Testis (tissue), 3 donors: Measurements from ENCODE around the gene USP49. TPM values are rescaled to one million over a fixed set of nuclear protein-coding genes. Genes with fewer than 3 reads are reported as not detected.

Experiments
- DNase-seq: peaks from one replicate; pipeline ENCODE4 v3.0.0-alpha.2; 2019
- H3K27ac ChIP-seq, 2 donors: fragments of 200-600 bp; sonication (generic); one replicate each; pipeline ENCODE4 v1.5.1; 2019
- H3K27me3 ChIP-seq: fragments of 200-600 bp; sonication (generic); one replicate; pipeline ENCODE4 v1.5.1; 2019
- H3K36me3 ChIP-seq: fragments of 200-600 bp; sonication (generic); one replicate; pipeline ENCODE4 v1.5.1; 2017; ENCODE audit warnings: low read depth; ENCODE audit errors: missing control alignments
- H3K4me1 ChIP-seq: fragments of 200-600 bp; sonication (generic); one replicate; pipeline ENCODE4 v1.5.1; 2019
- H3K4me3 ChIP-seq, 2 donors: fragments of 200-600 bp; sonication (generic); one replicate each; pipeline ENCODE4 v1.5.1; 2017 to 2019
- H3K9me3 ChIP-seq: fragments of 200-600 bp; sonication (generic); one replicate; pipeline ENCODE4 v1.5.1; 2017
- POLR2A ChIP-seq: fragments of 450-650 bp; IDR thresholded peaks from one replicate; pipeline ENCODE4 v1.6.1; 2017; ENCODE audit warnings: antibody characterized with exemption, mild to moderate bottlenecking, moderate library complexity
- WGBS, 2 donors: methylation state at CpG; one replicate each; pipeline ENCODE4 v1.1.5; 2018; 5-methylcytosine and 5-hydroxymethylcytosine counted together
- intact Hi-C: fragments of 100-400 bp; cut with DNase I; formaldehyde crosslinking; loops from one replicate; pipeline ENCODE4 v1.15.1; 2023; ENCODE audit warnings: low total_unique reads
- polyA plus RNA-seq: library from polyadenylated mRNA; stranded (reverse); fragments of 350-450 nt; fragmentation: Illumina TruSeq; extraction: RNeasy Lipid Tissue Mini Kit (QIAGEN cat#74804); gene quantifications from one replicate; pipeline ENCODE4 v1.2.3, GENCODE V29; 2014; ENCODE audit warnings: low read depth, low replicate concordance; ENCODE audit not compliant: insufficient read depth
- total RNA-seq, 2 donors: library from RNA; depleted of rRNA; stranded (reverse); fragments of >200 nt; gene quantifications; one replicate each; pipeline ENCODE4 v1.2.3, GENCODE V29; 2016
- TF ChIP-seq, protein P1 (sequence below), 3 experiments: fragments of 450-650 bp in 2 of 3; fragments of 200-600 bp in 1 of 3; sonication (generic) in 1 of 3; IDR thresholded peaks; one replicate each; pipeline ENCODE4 v1.5.1; 2016 to 2019; ENCODE audit warnings: antibody characterized with exemption in 3 of 3, mild to moderate bottlenecking in 2 of 3, moderate library complexity in 1 of 3

The USP49 gene
- total and polyA plus RNA-seq, 3 donors from 2014 or later: 9.3 to 26.3 (median 19.7) TPM

DNA sequence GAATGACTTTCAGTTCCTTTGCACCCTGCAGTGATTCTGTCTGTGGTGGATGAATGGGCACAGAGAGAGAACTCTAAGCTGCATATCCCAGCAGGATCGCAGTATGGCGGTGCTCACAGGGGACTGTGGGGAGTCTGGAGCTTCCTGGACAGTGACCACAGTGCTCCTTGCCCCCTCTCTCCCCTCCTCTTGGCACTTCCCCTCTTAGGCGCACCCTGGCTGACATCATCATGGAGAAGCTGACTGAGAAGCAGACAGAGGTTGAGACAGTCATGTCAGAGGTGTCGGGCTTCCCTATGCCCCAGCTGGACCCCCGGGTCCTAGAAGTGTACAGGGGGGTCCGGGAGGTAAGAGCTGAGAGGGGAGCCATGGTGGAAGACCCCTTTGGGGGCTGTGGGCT is 34.7 kb upstream of the USP49 start:
- Histone ChIP-seq H3K4me1 (no peaks in the 10 kb centered on the region), H3K27ac (no peak overlapping the region), H3K9me3 (no peaks in the 10 kb centered on the region), H3K27me3 (no peaks in the 10 kb centered on the region), H3K4me3 (no peak overlapping the region), H3K36me3 (no peaks in the 10 kb centered on the region)
- no peak for TF ChIP-seq POLR2A
- TF ChIP-seq, protein P1, sequence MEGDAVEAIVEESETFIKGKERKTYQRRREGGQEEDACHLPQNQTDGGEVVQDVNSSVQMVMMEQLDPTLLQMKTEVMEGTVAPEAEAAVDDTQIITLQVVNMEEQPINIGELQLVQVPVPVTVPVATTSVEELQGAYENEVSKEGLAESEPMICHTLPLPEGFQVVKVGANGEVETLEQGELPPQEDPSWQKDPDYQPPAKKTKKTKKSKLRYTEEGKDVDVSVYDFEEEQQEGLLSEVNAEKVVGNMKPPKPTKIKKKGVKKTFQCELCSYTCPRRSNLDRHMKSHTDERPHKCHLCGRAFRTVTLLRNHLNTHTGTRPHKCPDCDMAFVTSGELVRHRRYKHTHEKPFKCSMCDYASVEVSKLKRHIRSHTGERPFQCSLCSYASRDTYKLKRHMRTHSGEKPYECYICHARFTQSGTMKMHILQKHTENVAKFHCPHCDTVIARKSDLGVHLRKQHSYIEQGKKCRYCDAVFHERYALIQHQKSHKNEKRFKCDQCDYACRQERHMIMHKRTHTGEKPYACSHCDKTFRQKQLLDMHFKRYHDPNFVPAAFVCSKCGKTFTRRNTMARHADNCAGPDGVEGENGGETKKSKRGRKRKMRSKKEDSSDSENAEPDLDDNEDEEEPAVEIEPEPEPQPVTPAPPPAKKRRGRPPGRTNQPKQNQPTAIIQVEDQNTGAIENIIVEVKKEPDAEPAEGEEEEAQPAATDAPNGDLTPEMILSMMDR (IDR thresholded peaks at IDR 0.05): no peak
- DNase-seq: no peak
- intact Hi-C loops: no loop called here
- 85 to 100% methylated on average over 3 to 6 of the region's 6 CpGs for WGBS, 2 donors

DNA sequence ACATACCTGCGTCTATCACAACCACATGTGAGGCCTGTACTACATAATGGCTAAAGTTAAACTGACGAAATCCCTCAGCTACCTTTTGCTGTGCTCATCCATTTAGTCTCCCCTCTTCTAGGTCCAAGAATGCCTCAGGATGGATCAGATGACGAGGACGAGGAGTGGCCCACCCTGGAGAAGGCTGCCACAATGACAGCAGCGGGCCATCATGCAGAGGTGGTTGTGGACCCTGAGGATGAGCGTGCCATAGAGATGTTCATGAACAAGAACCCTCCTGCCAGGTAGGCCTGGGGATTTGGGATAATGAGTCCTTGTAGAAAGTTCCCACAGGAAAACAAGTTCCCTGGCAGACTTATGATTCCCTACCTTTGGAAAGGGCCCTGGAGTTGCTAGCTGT is 32.1 kb upstream of the USP49 start:
- no peaks in the 10 kb centered on the region for H3K36me3 ChIP-seq
- no peak overlapping the region for H3K27ac ChIP-seq
- WGBS, 2 donors: 93 to 96% methylated on average over 6 of the region's 6 CpGs
- intact Hi-C loops: no loop called here
- no peak for DNase-seq
- no peak for TF ChIP-seq POLR2A
- TF ChIP-seq, protein P1 (IDR thresholded peaks at IDR 0.05): no peak
- no peaks in the 10 kb centered on the region for H3K9me3 ChIP-seq
- peaks cover 8% of the 10 kb centered on the region for H3K4me1 ChIP-seq
- no peak overlapping the region for H3K4me3 ChIP-seq
- H3K27me3 ChIP-seq: no peaks in the 10 kb centered on the region

DNA sequence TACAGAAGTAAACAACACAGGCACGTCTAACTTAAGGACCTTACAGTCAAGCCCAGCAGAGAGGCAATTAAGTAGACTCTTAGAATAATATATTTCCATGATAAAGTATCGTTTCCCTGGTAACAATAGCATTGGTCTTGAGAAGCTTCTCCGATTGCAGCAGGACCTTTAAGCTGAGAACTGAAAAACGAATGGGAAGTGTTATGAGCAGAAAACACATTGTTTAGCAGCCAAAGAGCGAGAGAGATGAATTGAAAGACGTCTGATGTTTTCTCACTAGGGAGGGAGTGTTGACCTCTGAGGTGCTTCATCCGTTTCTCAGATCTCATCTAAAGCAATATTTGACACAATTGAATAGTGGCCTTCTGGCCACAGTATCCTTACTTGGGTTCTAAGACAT is 27.0 kb upstream of the USP49 start:
- Histone ChIP-seq H3K4me3 (peak overlapping the region; percentile 66 to 83), H3K4me1 (peaks cover 24% of the 10 kb centered on the region), H3K27ac (peak overlapping the region in 1 of 2 donors; percentile 96), H3K27me3 (no peaks in the 10 kb centered on the region), H3K9me3 (no peaks in the 10 kb centered on the region), H3K36me3 (no peaks in the 10 kb centered on the region)
- intact Hi-C loops: loop anchor here (5.0 kb wide), 1 partner anchor 135 kb away; the partner anchor contains the start of gene TOMM6
- TF ChIP-seq POLR2A: no peak
- TF ChIP-seq, protein P1 (IDR thresholded peaks at IDR 0.05): no peak
- WGBS, 2 donors: 3 to 5% methylated on average over 7 of the region's 7 CpGs
- DNase-seq: no peak

DNA sequence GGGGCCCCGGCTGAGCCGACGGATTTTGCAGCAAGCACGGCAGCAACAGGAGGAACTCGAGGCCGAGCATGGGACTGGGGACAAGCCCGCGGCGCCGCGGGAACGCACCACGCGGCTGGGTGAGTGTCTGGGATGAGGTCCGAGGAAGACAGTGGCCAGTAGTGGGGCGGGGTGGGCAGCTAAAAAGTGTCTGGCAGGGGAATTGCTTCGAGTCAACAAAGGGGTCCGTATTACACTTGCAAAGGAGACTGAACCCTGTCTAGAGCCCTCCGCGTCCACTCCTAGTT is 26.5 kb upstream of the USP49 start:
- peaks cover 24% of the 10 kb centered on the region for H3K4me1 ChIP-seq
- H3K36me3 ChIP-seq: no peaks in the 10 kb centered on the region
- H3K4me3 ChIP-seq: peak overlapping the region; percentile 66 to 83
- DNase-seq: no peak
- H3K27me3 ChIP-seq: no peaks in the 10 kb centered on the region
- 0% methylated on average over 20 of the region's 20 CpGs for WGBS, 2 donors
- TF ChIP-seq, protein P1 (IDR thresholded peaks at IDR 0.05): no peak
- no peak for TF ChIP-seq POLR2A
- intact Hi-C loops: loop anchor here (5.0 kb wide), 1 partner anchor 134 kb away; the partner anchor contains the start of gene TOMM6
- no peaks in the 10 kb centered on the region for H3K9me3 ChIP-seq
- peak overlapping the region; percentile 95 to 96 for H3K27ac ChIP-seq

DNA sequence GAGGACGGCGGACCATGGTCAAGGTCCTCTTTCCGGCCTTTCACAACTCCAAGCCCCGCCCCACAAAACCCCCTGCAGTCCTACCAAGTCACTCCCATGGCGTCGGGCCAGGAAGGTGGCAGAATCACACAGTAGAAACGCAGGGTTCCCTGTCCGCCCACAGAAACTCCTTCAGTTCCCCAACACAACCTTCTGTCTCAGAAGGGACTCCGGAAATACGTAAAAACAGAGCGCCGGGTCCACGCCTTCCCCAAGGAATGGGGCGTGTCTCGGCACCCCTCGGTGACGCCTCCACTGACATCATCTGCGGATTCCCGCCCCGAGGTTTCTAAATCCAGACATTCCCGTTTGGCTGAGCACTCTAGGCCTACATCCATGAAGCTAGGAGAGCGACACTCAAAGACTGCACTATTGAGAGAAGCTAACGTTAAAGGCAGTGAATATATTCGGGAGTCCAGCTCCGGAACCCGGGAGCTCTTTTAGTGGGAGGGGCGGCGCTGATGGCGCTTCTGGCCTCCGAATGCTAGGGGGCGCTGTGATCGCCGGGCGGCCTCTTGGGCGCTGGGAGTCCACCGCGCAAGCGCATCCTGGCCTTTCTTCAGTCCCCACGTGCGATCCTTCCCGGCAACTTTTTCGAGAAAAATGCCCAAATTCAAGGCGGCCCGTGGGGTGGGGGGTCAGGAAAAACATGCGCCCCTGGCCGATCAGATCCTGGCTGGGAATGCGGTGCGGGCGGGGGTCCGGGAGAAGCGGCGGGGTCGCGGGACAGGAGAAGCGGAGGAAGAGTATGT is 25.9 kb upstream of the USP49 start, which contains the start of the genes BYSL and MED20:
TSS of gene BYSL (plus strand) at position 579 of the 791 bp plus-strand sequence. CDS start at position 643, 64 bp downstream.
TSS of gene MED20 (minus strand) at position 219 of the 791 bp plus-strand sequence. CDS start at position 98, 121 bp downstream.
- Histone ChIP-seq H3K9me3 (no peaks in the 10 kb centered on the region), H3K27ac (peak within 1 kb of the TSS; percentile 95 to 96), H3K4me1 (peaks cover 24% of the 10 kb centered on the region), H3K36me3 (no peaks in the 10 kb centered on the region), H3K27me3 (no peaks in the 10 kb centered on the region), H3K4me3 (peak within 1 kb of the TSS; percentile 66 to 83)
- WGBS, 2 donors: 0% methylated on average over 30 to 55 of the region's 55 CpGs
- DNase-seq: peak; percentile 97
- no peak for TF ChIP-seq POLR2A
- TF ChIP-seq, protein P1 (IDR thresholded peaks at IDR 0.05): peak; percentile 98
- intact Hi-C loops: loop anchor here (5.0 kb wide), 1 partner anchor 134 kb away; the partner anchor contains the start of gene TOMM6
